NCI-H460 (cell line): ENCODE results near the gene USB1. TPM values are rescaled to one million over a fixed set of nuclear protein-coding genes. Genes with fewer than 3 reads are reported as not detected.
A peak's percentile ranks its signal among the peaks of the same experiment; 100 is the strongest.

Experiments
- DNase-seq: peaks from one replicate; pipeline ENCODE4 v3.0.0-alpha.2; 2016; ENCODE audit warnings: low read depth; ENCODE audit errors: extremely low read depth
- total RNA-seq: library from RNA; depleted of rRNA; stranded (reverse); fragments of >200 nt; shearing (Covaris generic); gene quantifications from 2 replicates; pipeline ENCODE4 v1.2.3, GENCODE V29; 2014

USB1 gene
- total RNA-seq, 1 experiment from 2014 or later, result 14.2 TPM

GRCh38 chr16:58013201-58013956 lies 12.2 kb downstream of the USB1 start:
- no peak for DNase-seq

- no peak for DNase-seq
Measured at GRCh38 chr16:58016840-58017446, 15.7 kb downstream of the USB1 start.

GRCh38 chr16:58018803-58019202 lies 17.6 kb downstream of the USB1 start:
- no peak for DNase-seq

GRCh38 chr16:58019866-58020538 lies 18.8 kb downstream of the USB1 start:
- DNase-seq, result no peak

GRCh38 chr16:58020628-58021521 lies 19.7 kb downstream of the USB1 start:
- DNase-seq, result peak; percentile 53

- no peak for DNase-seq
Measured at GRCh38 chr16:58021661-58022551, 20.7 kb downstream of the USB1 start.

GRCh38 chr16:58022601-58023371 lies 21.6 kb downstream of the USB1 start:
- no peak for DNase-seq

GRCh38 chr16:58024486-58025350 lies 23.5 kb downstream of the USB1 start:
- no peak for DNase-seq

GRCh38 chr16:58025351-58026138 lies 24.3 kb downstream of the USB1 start, which contains the start of gene MMP15:
Gene MMP15, plus strand, starts transcription at chr16:58025754. Its CDS starts 597 bp downstream, at chr16:58026351.
- peak; percentile 58 for DNase-seq

- DNase-seq, result peak; percentile 28
Measured at GRCh38 chr16:58026139-58026704, 25.0 kb downstream of the USB1 start.

- no peak for DNase-seq
Measured at GRCh38 chr16:58026705-58027160, 25.5 kb downstream of the USB1 start.

GRCh38 chr16:58027161-58027915 lies 26.1 kb downstream of the USB1 start:
- DNase-seq, result no peak

GRCh38 chr16:58027916-58028455 lies 26.8 kb downstream of the USB1 start:
- no peak for DNase-seq

GRCh38 chr16:58028541-58029070 lies 27.4 kb downstream of the USB1 start:
- no peak for DNase-seq

- no peak for DNase-seq
Measured at GRCh38 chr16:58029410-58029809, 28.2 kb downstream of the USB1 start.
